ENCODE data around the gene FRRS1. TPM values are rescaled to one million over a fixed set of nuclear protein-coding genes. Genes with fewer than 3 reads are reported as not detected.

Gene FRRS1
- total RNA-seq, 1 experiment from 2014 or later = 7.2 TPM

DNA sequence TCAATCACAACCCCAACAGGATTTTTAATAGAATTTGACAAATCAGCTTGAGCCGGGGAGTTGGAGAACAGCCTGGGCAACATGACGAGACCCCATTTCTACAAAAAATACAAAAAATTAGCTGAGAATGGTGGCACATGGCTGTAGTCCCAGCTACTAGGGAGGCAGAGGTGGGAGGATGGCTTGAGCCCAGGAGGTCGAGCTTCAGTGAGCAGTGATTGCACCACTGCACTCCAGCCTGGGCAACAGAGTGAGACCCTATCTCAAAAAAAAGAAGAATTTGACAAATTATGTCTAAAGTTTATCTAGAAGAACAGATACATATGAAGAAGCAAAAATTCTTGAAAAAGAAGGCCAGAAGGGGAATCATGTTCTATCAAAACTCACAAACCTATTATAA is 43.2 kb downstream of the FRRS1 start:
- H3K36me3 Mint-ChIP-seq (ENCODE audit: insufficient read depth, unreplicated experiment) = no peaks in the 10 kb centered on the region
- intact Hi-C loops (cut with micrococcal nuclease) = no loop called here
- H3K9me3 Mint-ChIP-seq (ENCODE audit: unreplicated experiment) = no peaks in the 10 kb centered on the region
- H3K27ac Mint-ChIP-seq (ENCODE audit: low read depth, unreplicated experiment) = no peak overlapping the region
- no peaks in the 10 kb centered on the region for H3K27me3 Mint-ChIP-seq (ENCODE audit: insufficient read depth, unreplicated experiment)
- no peak for DNase-seq (ENCODE audit: unreplicated experiment)
- TF ChIP-seq, protein P1, sequence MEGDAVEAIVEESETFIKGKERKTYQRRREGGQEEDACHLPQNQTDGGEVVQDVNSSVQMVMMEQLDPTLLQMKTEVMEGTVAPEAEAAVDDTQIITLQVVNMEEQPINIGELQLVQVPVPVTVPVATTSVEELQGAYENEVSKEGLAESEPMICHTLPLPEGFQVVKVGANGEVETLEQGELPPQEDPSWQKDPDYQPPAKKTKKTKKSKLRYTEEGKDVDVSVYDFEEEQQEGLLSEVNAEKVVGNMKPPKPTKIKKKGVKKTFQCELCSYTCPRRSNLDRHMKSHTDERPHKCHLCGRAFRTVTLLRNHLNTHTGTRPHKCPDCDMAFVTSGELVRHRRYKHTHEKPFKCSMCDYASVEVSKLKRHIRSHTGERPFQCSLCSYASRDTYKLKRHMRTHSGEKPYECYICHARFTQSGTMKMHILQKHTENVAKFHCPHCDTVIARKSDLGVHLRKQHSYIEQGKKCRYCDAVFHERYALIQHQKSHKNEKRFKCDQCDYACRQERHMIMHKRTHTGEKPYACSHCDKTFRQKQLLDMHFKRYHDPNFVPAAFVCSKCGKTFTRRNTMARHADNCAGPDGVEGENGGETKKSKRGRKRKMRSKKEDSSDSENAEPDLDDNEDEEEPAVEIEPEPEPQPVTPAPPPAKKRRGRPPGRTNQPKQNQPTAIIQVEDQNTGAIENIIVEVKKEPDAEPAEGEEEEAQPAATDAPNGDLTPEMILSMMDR (IDR thresholded peaks at IDR 0.05; ENCODE audit: unreplicated experiment) = no peak
- no peak overlapping the region for H3K4me3 Mint-ChIP-seq (ENCODE audit: unreplicated experiment)
- no TSS peak for BruUV-seq (replicated peaks)
- ChIA-PET POLR2A (no interaction called here), CTCF (no interaction called here)
- H3K4me1 Mint-ChIP-seq (ENCODE audit: insufficient read depth, unreplicated experiment) = no peaks in the 10 kb centered on the region

DNA sequence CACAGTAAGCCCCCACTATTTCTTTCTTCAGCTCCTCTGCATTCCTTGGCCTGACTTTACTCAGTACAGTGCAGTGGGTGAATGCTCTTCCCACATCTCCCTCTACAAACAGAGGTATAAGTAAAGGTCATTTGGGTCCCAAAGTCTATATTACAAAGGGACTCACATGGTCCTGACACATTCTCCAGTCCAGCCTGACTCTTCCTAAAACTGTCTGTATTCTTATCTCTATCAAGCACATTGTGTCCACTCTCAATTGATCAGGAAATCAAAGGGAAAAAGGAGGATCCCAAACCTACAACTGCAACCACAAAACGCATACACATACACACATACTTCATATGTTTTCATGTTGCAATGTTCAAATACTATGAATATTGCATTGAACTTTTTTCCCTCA is 49.4 kb downstream of the FRRS1 start:
- TF ChIP-seq, protein P1 (IDR thresholded peaks at IDR 0.05; ENCODE audit: unreplicated experiment) = no peak
- DNase-seq (ENCODE audit: unreplicated experiment) = no peak
- intact Hi-C loops (cut with micrococcal nuclease) = no loop called here
- BruUV-seq (replicated peaks) = no TSS peak
- CTCF ChIA-PET = interaction anchor here (0.6 to 1.6 kb wide), 3 partner anchors 235 to 536 kb away, joined by 3 to 5 read pairs (median 3); no protein-coding TSS in a partner anchor
- no peak overlapping the region for H3K27ac Mint-ChIP-seq (ENCODE audit: low read depth, unreplicated experiment)
- H3K9me3 Mint-ChIP-seq (ENCODE audit: unreplicated experiment) = no peaks in the 10 kb centered on the region
- H3K4me1 Mint-ChIP-seq (ENCODE audit: insufficient read depth, unreplicated experiment) = no peaks in the 10 kb centered on the region
- POLR2A ChIA-PET = no interaction called here
- no peaks in the 10 kb centered on the region for H3K27me3 Mint-ChIP-seq (ENCODE audit: insufficient read depth, unreplicated experiment)
- no peaks in the 10 kb centered on the region for H3K36me3 Mint-ChIP-seq (ENCODE audit: insufficient read depth, unreplicated experiment)
- no peak overlapping the region for H3K4me3 Mint-ChIP-seq (ENCODE audit: unreplicated experiment)

DNA sequence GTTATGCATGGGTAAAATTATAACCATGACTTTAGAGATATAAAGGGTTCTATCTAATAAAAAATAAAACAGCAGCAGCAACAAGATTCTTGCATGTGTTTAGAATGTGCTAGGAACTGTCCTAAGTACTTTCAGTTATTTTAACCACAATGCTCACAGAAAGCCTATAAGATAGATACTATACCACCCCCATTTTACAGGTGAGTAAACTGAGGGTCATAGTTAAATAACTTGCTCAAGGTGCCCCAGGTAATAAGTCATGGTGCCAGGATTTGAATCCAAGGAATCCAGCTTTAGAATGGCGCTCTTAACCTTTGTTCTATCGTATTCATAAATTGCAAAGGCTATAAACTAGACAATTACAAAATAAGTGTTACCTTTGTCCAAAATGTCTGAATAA is 53.4 kb downstream of the FRRS1 start:
- TF ChIP-seq, protein P1 (IDR thresholded peaks at IDR 0.05; ENCODE audit: unreplicated experiment) = no peak
- intact Hi-C loops (cut with micrococcal nuclease) = no loop called here

DNA sequence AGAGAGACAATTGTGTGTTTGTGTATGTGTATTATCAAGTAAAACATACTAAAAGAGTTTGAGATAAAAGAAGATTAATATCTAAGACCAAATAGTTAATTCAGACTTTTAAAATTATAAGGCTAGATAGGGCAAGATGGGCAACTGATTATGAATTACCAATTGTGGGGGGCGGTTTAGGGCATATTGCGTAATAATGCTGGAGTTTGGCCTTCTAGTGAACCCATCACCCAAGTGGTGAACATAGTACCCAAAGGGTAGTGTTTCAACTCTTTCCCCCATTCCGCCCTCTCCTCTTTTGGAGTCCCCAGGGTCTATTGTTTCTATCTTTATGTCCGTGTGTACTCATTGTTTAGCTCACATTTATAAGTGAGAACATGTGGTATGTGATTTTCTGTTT is 55.4 kb downstream of the FRRS1 start:
- no peaks in the 10 kb centered on the region for H3K27me3 Mint-ChIP-seq (ENCODE audit: insufficient read depth, unreplicated experiment)
- ChIA-PET CTCF (interaction anchor here (0.7 to 2.1 kb wide), 5 partner anchors 28 to 962 kb away, joined by 5 to 8 read pairs (median 5); no protein-coding TSS in a partner anchor), POLR2A (no interaction called here)
- H3K4me1 Mint-ChIP-seq (ENCODE audit: insufficient read depth, unreplicated experiment) = no peaks in the 10 kb centered on the region
- peaks cover 7% of the 10 kb centered on the region for H3K36me3 Mint-ChIP-seq (ENCODE audit: insufficient read depth, unreplicated experiment)
- no peak overlapping the region for H3K27ac Mint-ChIP-seq (ENCODE audit: low read depth, unreplicated experiment)
- no peak for DNase-seq (ENCODE audit: unreplicated experiment)
- intact Hi-C loops (cut with micrococcal nuclease) = no loop called here
- no peak overlapping the region for H3K4me3 Mint-ChIP-seq (ENCODE audit: unreplicated experiment)
- no TSS peak for BruUV-seq (replicated peaks)
- H3K9me3 Mint-ChIP-seq (ENCODE audit: unreplicated experiment) = no peaks in the 10 kb centered on the region
- TF ChIP-seq, protein P1 (IDR thresholded peaks at IDR 0.05; ENCODE audit: unreplicated experiment) = no peak

More for the DNA sequence above, 53.4 kb downstream of the FRRS1 start:
- Mint-ChIP-seq H3K4me3 (ENCODE audit: unreplicated experiment) (no peak overlapping the region), H3K9me3 (ENCODE audit: unreplicated experiment) (no peaks in the 10 kb centered on the region), H3K27me3 (ENCODE audit: insufficient read depth, unreplicated experiment) (no peaks in the 10 kb centered on the region), H3K4me1 (ENCODE audit: insufficient read depth, unreplicated experiment) (no peaks in the 10 kb centered on the region), H3K36me3 (ENCODE audit: insufficient read depth, unreplicated experiment) (peaks cover 7% of the 10 kb centered on the region), H3K27ac (ENCODE audit: low read depth, unreplicated experiment) (no peak overlapping the region)
- ChIA-PET CTCF (interaction anchor here (0.5 to 1.5 kb wide), 4 partner anchors 20 to 169 kb away, joined by 3 to 4 read pairs (median 3); no protein-coding TSS in a partner anchor), POLR2A (no interaction called here)
- no peak for DNase-seq (ENCODE audit: unreplicated experiment)
- no TSS peak for BruUV-seq (replicated peaks)
